H1 (cell line): ENCODE data around the gene CCDC71. TPM values are rescaled to one million over a fixed set of nuclear protein-coding genes. Genes with fewer than 3 reads are reported as not detected.

Experiments
- CTCF ChIA-PET: fragments of 300-600 bp; sonication (Branson Sonifier 250); formaldehyde crosslinking; loops from one replicate; lab custom pipeline; 2021; ENCODE audit not compliant: partially characterized antibody; lab: Charles Lee
- POLR2A ChIA-PET: fragments of 300-600 bp; sonication (Branson Sonifier 250); formaldehyde crosslinking; loops from one replicate; lab custom pipeline; 2021; ENCODE audit warnings: inconsistent platforms; ENCODE audit not compliant: partially characterized antibody; lab: Charles Lee
- DNase-seq, 2 experiments: peaks; one replicate each; pipeline versions ENCODE4 v3.0.0 to v3.0.0-alpha.2; 2010 to 2022; ENCODE audit warnings: low spot score in 2 of 2, low read depth in 1 of 2, mixed read lengths in 1 of 2
- FAIRE-seq: peaks from 2 replicates; lab custom pipeline; 2011; peaks lifted over from hg19 to GRCh38; lab: Jason Lieb, UNC
- H2AFZ ChIP-seq: 2 replicates; pipeline ENCODE4 v1.8.1; 2012; ENCODE audit warnings: low read length, inconsistent platforms
- H2AK5ac ChIP-seq: 2 replicates; pipeline ENCODE4 v1.6.1; 2013; ENCODE audit warnings: low read depth, low read length
- H2BK120ac ChIP-seq: replicated peaks from 2 replicates; pipeline ENCODE3; 2013; ENCODE audit warnings: low read depth, low read length, inconsistent platforms
- H2BK12ac ChIP-seq: 2 replicates; pipeline ENCODE4 v1.6.1; 2013; ENCODE audit warnings: low read depth, low read length
- H2BK15ac ChIP-seq: 2 replicates; pipeline ENCODE4 v1.6.1; 2013; ENCODE audit warnings: low read length
- H2BK20ac ChIP-seq: 2 replicates; pipeline ENCODE4 v1.6.1; 2013; ENCODE audit warnings: low read length
- H2BK5ac ChIP-seq: 2 replicates; pipeline ENCODE4 v1.6.1; 2013; ENCODE audit warnings: low read depth, low read length
- H3K14ac ChIP-seq: 2 replicates; pipeline ENCODE4 v1.6.1; 2013; ENCODE audit warnings: inconsistent platforms; ENCODE audit not compliant: insufficient read length
- H3K18ac ChIP-seq: 2 replicates; pipeline ENCODE4 v1.6.1; 2013; ENCODE audit warnings: low read length; ENCODE audit errors: extremely low read depth
- H3K23ac ChIP-seq: 2 replicates; pipeline ENCODE4 v1.6.1; 2013; ENCODE audit warnings: inconsistent platforms; ENCODE audit not compliant: insufficient read length
- H3K23me2 ChIP-seq: 2 replicates; pipeline ENCODE4 v1.6.1; 2013; ENCODE audit warnings: low read depth, low read length
- H3K27ac ChIP-seq: 2 replicates; pipeline ENCODE4 v1.6.1; 2011; ENCODE audit warnings: low read depth, low read length, inconsistent platforms
- H3K27me3 ChIP-seq, 4 experiments: replicated peaks in 1 of 4; 1 replicate in 1 of 4; 2 replicates in 3 of 4; pipeline versions ENCODE4 v1.6.1 to v1.8.1; 2011 to 2013; ENCODE audit warnings: low read length in 3 of 4, mild to moderate bottlenecking in 3 of 4, inconsistent platforms in 2 of 4, mixed read lengths in 2 of 4, moderate library complexity in 1 of 4; ENCODE audit not compliant: control insufficient read depth in 3 of 4, insufficient read depth in 3 of 4; ENCODE audit errors: extremely low read depth in 1 of 4
- H3K36me3 ChIP-seq, 4 experiments: 2 replicates each; pipeline versions ENCODE4 v1.6.1 to v1.8.1; 2011 to 2013; ENCODE audit warnings: mild to moderate bottlenecking in 4 of 4, low read length in 3 of 4, moderate library complexity in 2 of 4, control low read depth in 1 of 4, inconsistent platforms in 1 of 4; ENCODE audit not compliant: insufficient read depth in 4 of 4, control insufficient read depth in 2 of 4
- H3K4ac ChIP-seq: replicated peaks from 2 replicates; pipeline ENCODE3; 2013; ENCODE audit warnings: low read length, low read depth, mixed read lengths, inconsistent platforms; ENCODE audit not compliant: insufficient read length
- H3K4me1 ChIP-seq, 4 experiments: replicated peaks in 1 of 4; 1 replicate in 1 of 4; 2 replicates in 3 of 4; pipeline versions ENCODE4 v1.6.1 to v1.8.1; 2011 to 2013; ENCODE audit warnings: low read length in 3 of 4, inconsistent platforms in 2 of 4, mixed read lengths in 1 of 4; ENCODE audit not compliant: insufficient read depth in 4 of 4, control insufficient read depth in 3 of 4
- H3K4me2 ChIP-seq, 2 experiments: 2 replicates each; pipeline versions ENCODE4 v1.6.1 to v1.8.1; 2011 to 2013; ENCODE audit warnings: low read depth in 2 of 2, low read length in 2 of 2, control low read depth in 1 of 2, inconsistent platforms in 1 of 2, mild to moderate bottlenecking in 1 of 2; ENCODE audit not compliant: insufficient read depth in 1 of 2
- H3K4me3 ChIP-seq, 4 experiments: fragments of 200-600, 300-600 bp in 1 of 4; sonication (generic), shearing (Covaris generic), sonication (Bioruptor Twin) in 1 of 4; 2 replicates each; pipeline versions ENCODE4 v1.5.1 to v1.8.1; 2011 to 2016; ENCODE audit warnings: low read length in 4 of 4, low read depth in 3 of 4, control low read depth in 2 of 4, inconsistent platforms in 2 of 4, mild to moderate bottlenecking in 2 of 4, mixed read lengths in 1 of 4, moderate library complexity in 1 of 4; ENCODE audit not compliant: insufficient read depth in 2 of 4; ENCODE audit errors: extremely low read depth in 1 of 4
- H3K56ac ChIP-seq: replicated peaks from 2 replicates; pipeline ENCODE3; 2013; ENCODE audit warnings: low read depth, mild to moderate bottlenecking, mixed read lengths, low read length, inconsistent platforms; ENCODE audit not compliant: insufficient read length
- H3K79me1 ChIP-seq: 2 replicates; pipeline ENCODE4 v1.6.1; 2013; ENCODE audit warnings: low read depth, low read length, control low read depth
- H3K79me2 ChIP-seq, 2 experiments: 2 replicates each; pipeline versions ENCODE4 v1.6.1 to v1.8.1; 2012 to 2013; ENCODE audit warnings: low read length in 2 of 2, mild to moderate bottlenecking in 2 of 2, inconsistent platforms in 1 of 2; ENCODE audit not compliant: insufficient read depth in 2 of 2, control insufficient read depth in 1 of 2
- H3K9ac ChIP-seq, 4 experiments: replicated peaks in 1 of 4; 1 replicate in 1 of 4; 2 replicates in 3 of 4; pipeline versions ENCODE4 v1.6.1 to v1.8.1; 2011 to 2013; ENCODE audit warnings: low read depth in 3 of 4, low read length in 3 of 4, control low read depth in 2 of 4, mild to moderate bottlenecking in 2 of 4, moderate library complexity in 2 of 4, inconsistent platforms in 1 of 4; ENCODE audit errors: extremely low read depth in 1 of 4
- H3K9me3 ChIP-seq, 2 experiments: 2 replicates each; pipeline versions ENCODE4 v1.6.1 to v1.8.1; 2012 to 2013; ENCODE audit warnings: mild to moderate bottlenecking in 2 of 2, moderate library complexity in 2 of 2, control low read depth in 1 of 2, inconsistent platforms in 1 of 2, low read depth in 1 of 2, low read length in 1 of 2, mixed read lengths in 1 of 2; ENCODE audit not compliant: insufficient read depth in 2 of 2
- H4K20me1 ChIP-seq, 2 experiments: replicated peaks in 1 of 2; 2 replicates each; pipeline versions ENCODE3 to v1.8.1; 2011 to 2013; ENCODE audit warnings: inconsistent platforms in 2 of 2, low read length in 2 of 2, mild to moderate bottlenecking in 1 of 2; ENCODE audit not compliant: insufficient read depth in 2 of 2, control insufficient read depth in 1 of 2
- H4K5ac ChIP-seq: 2 replicates; pipeline ENCODE4 v1.6.1; 2013; ENCODE audit warnings: low read length, low read depth, mixed read lengths, inconsistent platforms; ENCODE audit not compliant: insufficient read length
- H4K8ac ChIP-seq: 2 replicates; pipeline ENCODE4 v1.8.0; 2013; ENCODE audit warnings: mild to moderate bottlenecking, moderate library complexity, low read length, inconsistent platforms; ENCODE audit not compliant: insufficient read depth; ENCODE audit errors: extremely low read depth
- H4K91ac ChIP-seq: replicated peaks from 2 replicates; pipeline ENCODE3; 2013; ENCODE audit warnings: low read length, mixed read lengths, inconsistent platforms; ENCODE audit not compliant: insufficient read length
- ASH2L ChIP-seq: fragments of 200-600, 300-600 bp; sonication (generic); IDR thresholded peaks from one replicate; pipeline ENCODE4 v1.7.1; 2017; ENCODE audit warnings: low read length
- CREB1 ChIP-seq: IDR thresholded peaks from 2 replicates; pipeline ENCODE4 v1.6.1; 2012; ENCODE audit warnings: inconsistent platforms
- EGR1 ChIP-seq: IDR thresholded peaks from 2 replicates; pipeline ENCODE4 v1.6.1; 2011; ENCODE audit warnings: low read depth, low read length, borderline replicate concordance
- FOSL1 ChIP-seq: IDR thresholded peaks from 2 replicates; pipeline ENCODE4 v1.6.1; 2011; ENCODE audit warnings: mild to moderate bottlenecking, low read depth, low read length, moderate library complexity; ENCODE audit not compliant: insufficient read depth
- KDM1A ChIP-seq: fragments of 200-600, 300-600 bp; sonication (generic); IDR thresholded peaks from 2 replicates; pipeline ENCODE4 v1.7.1; 2016; ENCODE audit warnings: mild to moderate bottlenecking, low read length, borderline replicate concordance
- KDM4A ChIP-seq: IDR thresholded peaks from one replicate; pipeline ENCODE4 v1.7.1; 2012; ENCODE audit warnings: low read depth, mild to moderate bottlenecking, moderate library complexity, low read length, inconsistent platforms; ENCODE audit not compliant: severe bottlenecking
- RAD21 ChIP-seq, 2 experiments: IDR thresholded peaks in 1 of 2; conservative IDR thresholded peaks in 1 of 2; 2 replicates each; pipeline ENCODE4 v1.6.1; 2011; ENCODE audit warnings: low read depth in 2 of 2, low read length in 2 of 2, improper control_type of control experiment in 1 of 2, inconsistent platforms in 1 of 2, mild to moderate bottlenecking in 1 of 2, moderate library complexity in 1 of 2
- SIN3A ChIP-seq, 2 experiments: IDR thresholded peaks in 1 of 2; conservative IDR thresholded peaks in 1 of 2; 2 replicates each; pipeline ENCODE4 v1.6.1; 2011 to 2012; ENCODE audit warnings: low read length in 2 of 2, improper control_type of control experiment in 1 of 2, low read depth in 1 of 2, mild to moderate bottlenecking in 1 of 2
- SP1 ChIP-seq: IDR thresholded peaks from 2 replicates; pipeline ENCODE4 v1.6.1; 2011; ENCODE audit warnings: low read depth, low read length
- SP2 ChIP-seq: IDR thresholded peaks from 2 replicates; pipeline ENCODE4 v1.6.1; 2012; ENCODE audit warnings: mild to moderate bottlenecking, low read length, inconsistent platforms
- TCF12 ChIP-seq: IDR thresholded peaks from 2 replicates; pipeline ENCODE4 v1.6.1; 2011; ENCODE audit warnings: low read depth, mild to moderate bottlenecking, low read length
- ZNF274 ChIP-seq: IDR thresholded peaks from 2 replicates; pipeline ENCODE4 v1.7.0; 2012; ENCODE audit warnings: low read length, borderline replicate concordance; ENCODE audit errors: extremely low read depth
- WGBS, 2 experiments: shearing (Covaris generic) in 1 of 2; methylation state at CpG; one replicate each; pipeline versions ENCODE4 v1.1.6 to v1.1.7; 2013 to 2015; ENCODE audit warnings: low lambda C conversion rate in 2 of 2, mixed read lengths in 2 of 2, inconsistent platforms in 1 of 2, low coverage in 1 of 2, missing lambda C conversion rate in 1 of 2; ENCODE audit not compliant: insufficient replicate concordance in 2 of 2, insufficient coverage in 1 of 2, insufficient read length in 1 of 2; ENCODE audit errors: extremely low coverage in 1 of 2, missing lambda C conversion rate in 1 of 2; 5-methylcytosine and 5-hydroxymethylcytosine counted together
- polyA plus RNA-seq, 7 experiments: library from polyadenylated mRNA; depleted of rRNA in 3 of 7; stranded (reverse) in 5 of 7; unstranded in 2 of 7; fragments of >200 nt in 5 of 7; fragments of 200-250 nt in 2 of 7; gene quantifications; 1 replicate in 5 of 7; 2 replicates in 1 of 7; 4 replicates in 1 of 7; pipeline versions ENCODE4 v1.2.1 to v1.2.3, GENCODE V29; 2011 to 2013; ENCODE audit warnings: missing spikeins in 2 of 7, mixed read lengths in 2 of 7
- total RNA-seq: library from RNA; stranded (reverse); fragmentation: NEBNext Ultra II Directional; extraction: Animal tissue kit (Norgen Biotek cat#: 25700); gene quantifications from 2 replicates; pipeline ENCODE4 v1.2.1, GENCODE V29; 2021
- TF ChIP-seq, protein P1 (sequence below): IDR thresholded peaks from 2 replicates; pipeline ENCODE4 v1.6.1; 2012; ENCODE audit warnings: inconsistent platforms

Gene CCDC71
- total and polyA plus RNA-seq, 2 of the 8 experiments (the other 6 are each of a cell fraction or from before 2014, with no cell fraction given) = 26.7 to 57.4 TPM

- H3K36me3 ChIP-seq = peaks cover 3 to 25% (median 12%) of the 10 kb centered on the region in 4 experiments; a peak in 7 of 8 replicates
- no peak for TF ChIP-seq SP2
- no peak for TF ChIP-seq KDM1A
- no peak for TF ChIP-seq TCF12
- no peak for TF ChIP-seq KDM4A
- no peak for TF ChIP-seq EGR1
- TF ChIP-seq FOSL1 = no peak
- no peak for TF ChIP-seq ZNF274
- TF ChIP-seq ASH2L = no peak
- no peak for TF ChIP-seq CREB1
- no peak for TF ChIP-seq SIN3A (conservative IDR thresholded peaks at IDR 0.05 in 1 of 2, IDR thresholded peaks at IDR 0.05 in 1 of 2; ENCODE audit: low read depth in 1 of 2, low read length in 2 of 2)
- TF ChIP-seq RAD21 (IDR thresholded peaks at IDR 0.05 in 1 of 2, conservative IDR thresholded peaks at IDR 0.05 in 1 of 2; ENCODE audit: low read depth in 2 of 2, low read length in 2 of 2) = no peak
- TF ChIP-seq SP1 = no peak
- TF ChIP-seq, protein P1, sequence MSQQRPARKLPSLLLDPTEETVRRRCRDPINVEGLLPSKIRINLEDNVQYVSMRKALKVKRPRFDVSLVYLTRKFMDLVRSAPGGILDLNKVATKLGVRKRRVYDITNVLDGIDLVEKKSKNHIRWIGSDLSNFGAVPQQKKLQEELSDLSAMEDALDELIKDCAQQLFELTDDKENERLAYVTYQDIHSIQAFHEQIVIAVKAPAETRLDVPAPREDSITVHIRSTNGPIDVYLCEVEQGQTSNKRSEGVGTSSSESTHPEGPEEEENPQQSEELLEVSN = no peak
Observed at GRCh38 chr3:49124203-49124602, 41.9 kb downstream of the CCDC71 start.

More at GRCh38 chr3:49124203-49124602, 41.9 kb downstream of the CCDC71 start:
- no peak overlapping the region for H4K91ac ChIP-seq
- no peak overlapping the region for H3K4me3 ChIP-seq
- H2AK5ac ChIP-seq = no peak overlapping the region
- no peak overlapping the region for H2AFZ ChIP-seq
- peaks cover 0 to 11% (median 6%) of the 10 kb centered on the region in 4 experiments; a peak in 5 of 7 replicates for H3K4me1 ChIP-seq
- H3K56ac ChIP-seq = no peak overlapping the region
- H4K20me1 ChIP-seq = peaks cover 0 to 2% of the 10 kb centered on the region in 2 experiments
- no peaks in the 10 kb centered on the region for H3K27me3 ChIP-seq
- WGBS, 2 experiments = 98% methylated on average over 7 of the region's 7 CpGs; no CpG with 5 or more reads in 1 of the 2 experiments
- no peak overlapping the region for H3K18ac ChIP-seq
- CTCF ChIA-PET = interaction anchor here (1.9 kb wide), 1 partner anchor 35 kb away, joined by 8 read pairs; no protein-coding TSS in a partner anchor
- peaks cover 5% of the 10 kb centered on the region for H3K23me2 ChIP-seq
- POLR2A ChIA-PET = interaction anchor here (1.2 to 25.5 kb wide), 3 partner anchors 9 to 103 kb away, joined by 3 to 508 read pairs (median 4); partner anchors contain the start of genes NDUFAF3, QARS1 and QRICH1
- no peak for DNase-seq
- no peak overlapping the region for H3K9ac ChIP-seq
- no peak overlapping the region for H2BK20ac ChIP-seq
- H3K23ac ChIP-seq = no peak overlapping the region
- H3K79me2 ChIP-seq = peaks cover 0 to 10% of the 10 kb centered on the region in 2 experiments; a peak in 2 of 4 replicates
- H3K4ac ChIP-seq = no peak overlapping the region
- no peak overlapping the region for H2BK12ac ChIP-seq
- no peak overlapping the region for H3K27ac ChIP-seq
- H3K14ac ChIP-seq = no peak overlapping the region
- H3K79me1 ChIP-seq = peaks cover 9% of the 10 kb centered on the region
- H2BK5ac ChIP-seq = no peak overlapping the region
- H3K4me2 ChIP-seq = no peak overlapping the region
- no peak overlapping the region for H4K8ac ChIP-seq
- no peaks in the 10 kb centered on the region for H3K9me3 ChIP-seq
- no peak overlapping the region for H4K5ac ChIP-seq
- H2BK15ac ChIP-seq = no peak overlapping the region
- no peak for FAIRE-seq
- no peak overlapping the region for H2BK120ac ChIP-seq
